ENCODE measurements around the gene BLVRA.

DNA sequence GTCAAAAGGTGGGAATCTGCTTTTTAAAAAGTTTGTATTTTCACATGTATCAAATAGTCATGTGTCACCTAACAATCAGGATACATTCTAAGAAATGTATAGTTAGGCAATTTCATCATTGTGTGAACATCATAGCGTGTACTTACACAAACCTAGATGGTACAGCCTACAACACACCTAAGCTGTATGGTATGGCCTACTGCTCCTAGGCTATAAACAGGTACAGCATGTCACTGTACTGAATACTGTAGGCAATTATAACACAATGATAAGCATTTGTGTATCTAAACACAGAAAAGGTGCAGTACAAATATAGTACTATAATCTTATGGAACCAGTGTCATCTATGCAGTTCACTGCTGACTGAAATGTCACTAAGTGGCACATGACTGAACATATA, 47.0 kb upstream of the BLVRA start:
- TF ChIP-seq YY1 (IDR thresholded peaks at IDR 0.05; ENCODE audit: extremely low read depth, insufficient replicate concordance, low read depth, low read length) (no peak), POLR2AphosphoS5 (IDR thresholded peaks at IDR 0.05; ENCODE audit: low read depth, low read length) (no peak)

Measured in HCT116 (cell line).